Right atrium auricular region (tissue), 2 donors: ENCODE results near the gene FOXP1. TPM values are rescaled to one million over a fixed set of nuclear protein-coding genes. Genes with fewer than 3 reads are reported as not detected.

Experiments
- DNase-seq: peaks from one replicate; pipeline ENCODE4 v3.0.0-alpha.2; 2019; ENCODE audit warnings: low spot score
- H3K27ac ChIP-seq, 2 donors: fragments of 200-600 bp; sonication (generic); 1 replicate in 1 of 2; 2 replicates in 1 of 2; pipeline ENCODE4 v1.5.1; 2016 to 2019
- H3K27me3 ChIP-seq, 2 donors: fragments of 200-600 bp; sonication (generic); one replicate each; pipeline versions ENCODE4 v1.5.1 to v1.6.0; 2017 to 2019
- H3K36me3 ChIP-seq: fragments of 200-600 bp; sonication (generic); one replicate; pipeline ENCODE4 v1.5.1; 2016
- H3K4me1 ChIP-seq, 2 donors: fragments of 200-600 bp; sonication (generic); one replicate each; pipeline versions ENCODE4 v1.5.1 to v1.6.0; 2017 to 2019
- H3K4me3 ChIP-seq, 2 donors: fragments of 200-600 bp; sonication (generic); 1 replicate in 1 of 2; 2 replicates in 1 of 2; pipeline ENCODE4 v1.5.1; 2017 to 2019; ENCODE audit warnings: mild to moderate bottlenecking in 1 of 2, moderate library complexity in 1 of 2
- H3K9me3 ChIP-seq, 2 donors: fragments of 200-600 bp; sonication (generic); one replicate each; pipeline ENCODE4 v1.5.1; 2019
- total RNA-seq, 2 donors: library from RNA; depleted of rRNA; stranded (reverse); fragments of >200 nt; gene quantifications; one replicate each; pipeline ENCODE4 v1.1.0, GENCODE V29; 2016
- TF ChIP-seq, protein P1 (sequence below), 2 donors: fragments of 200-600 bp; sonication (generic); IDR thresholded peaks; one replicate each; pipeline ENCODE4 v1.5.1; 2019; ENCODE audit warnings: antibody characterized with exemption in 2 of 2

The FOXP1 gene
- total RNA-seq = 10 to 100 TPM; 39.2 to 59.0 TPM

DNA sequence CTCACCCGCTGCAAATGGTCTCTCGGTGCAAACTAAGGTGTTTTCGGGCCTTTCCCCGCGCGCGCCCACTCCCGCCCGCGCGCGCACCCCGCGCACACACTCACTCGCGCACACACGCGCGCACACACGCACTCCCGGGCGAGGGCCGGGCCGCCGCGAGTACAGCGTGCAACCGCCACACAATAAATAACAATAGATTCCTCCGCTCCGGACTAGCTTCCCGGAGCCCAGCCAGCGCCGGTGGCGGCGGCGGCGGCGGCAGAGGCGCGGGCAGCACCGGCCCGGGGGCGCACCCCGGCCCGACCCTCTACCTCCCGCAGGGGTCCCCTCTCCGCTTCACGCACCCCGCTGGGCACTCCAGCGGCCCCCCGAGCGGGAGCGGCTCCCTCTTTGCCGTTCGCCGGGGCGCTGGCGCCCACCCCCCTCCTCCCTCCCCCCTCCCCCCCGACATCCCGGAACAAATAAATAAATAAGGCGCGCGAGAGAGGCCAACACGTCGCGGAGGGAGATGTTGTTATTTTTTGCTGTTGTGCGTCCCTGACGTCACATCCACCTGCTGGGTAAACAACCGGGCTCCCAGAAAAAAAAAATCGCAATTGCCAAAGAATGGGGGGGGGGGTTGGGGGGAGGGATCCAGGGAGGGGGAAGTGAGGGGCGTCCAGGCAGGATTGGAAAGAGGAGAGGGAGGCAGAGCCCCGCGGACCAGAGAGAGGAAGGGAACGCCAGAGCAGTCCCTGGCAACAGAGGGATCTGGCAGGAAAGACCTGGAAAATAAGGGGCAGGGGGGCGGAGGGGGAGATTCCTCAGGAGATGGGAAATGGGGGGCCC lies at the start of gene FOXP1:
Gene FOXP1, minus strand, starts transcription at position 163 of the 828 bp plus-strand sequence. CDS start 385,347 bp downstream, outside the sequence.
- H3K4me3 ChIP-seq = peak within 1 kb of the TSS; percentile 77 to 87
- peak within 1 kb of the TSS; percentile 97 to 98 for H3K27ac ChIP-seq
- no peaks in the 10 kb centered on the region for H3K27me3 ChIP-seq
- H3K36me3 ChIP-seq = no peaks in the 10 kb centered on the region
- peaks cover 0 to 36% of the 10 kb centered on the region in 2 donors for H3K4me1 ChIP-seq
- no peaks in the 10 kb centered on the region for H3K9me3 ChIP-seq
- DNase-seq = peak; percentile 78
- TF ChIP-seq, protein P1, sequence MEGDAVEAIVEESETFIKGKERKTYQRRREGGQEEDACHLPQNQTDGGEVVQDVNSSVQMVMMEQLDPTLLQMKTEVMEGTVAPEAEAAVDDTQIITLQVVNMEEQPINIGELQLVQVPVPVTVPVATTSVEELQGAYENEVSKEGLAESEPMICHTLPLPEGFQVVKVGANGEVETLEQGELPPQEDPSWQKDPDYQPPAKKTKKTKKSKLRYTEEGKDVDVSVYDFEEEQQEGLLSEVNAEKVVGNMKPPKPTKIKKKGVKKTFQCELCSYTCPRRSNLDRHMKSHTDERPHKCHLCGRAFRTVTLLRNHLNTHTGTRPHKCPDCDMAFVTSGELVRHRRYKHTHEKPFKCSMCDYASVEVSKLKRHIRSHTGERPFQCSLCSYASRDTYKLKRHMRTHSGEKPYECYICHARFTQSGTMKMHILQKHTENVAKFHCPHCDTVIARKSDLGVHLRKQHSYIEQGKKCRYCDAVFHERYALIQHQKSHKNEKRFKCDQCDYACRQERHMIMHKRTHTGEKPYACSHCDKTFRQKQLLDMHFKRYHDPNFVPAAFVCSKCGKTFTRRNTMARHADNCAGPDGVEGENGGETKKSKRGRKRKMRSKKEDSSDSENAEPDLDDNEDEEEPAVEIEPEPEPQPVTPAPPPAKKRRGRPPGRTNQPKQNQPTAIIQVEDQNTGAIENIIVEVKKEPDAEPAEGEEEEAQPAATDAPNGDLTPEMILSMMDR (IDR thresholded peaks at IDR 0.05) = no peak

DNA sequence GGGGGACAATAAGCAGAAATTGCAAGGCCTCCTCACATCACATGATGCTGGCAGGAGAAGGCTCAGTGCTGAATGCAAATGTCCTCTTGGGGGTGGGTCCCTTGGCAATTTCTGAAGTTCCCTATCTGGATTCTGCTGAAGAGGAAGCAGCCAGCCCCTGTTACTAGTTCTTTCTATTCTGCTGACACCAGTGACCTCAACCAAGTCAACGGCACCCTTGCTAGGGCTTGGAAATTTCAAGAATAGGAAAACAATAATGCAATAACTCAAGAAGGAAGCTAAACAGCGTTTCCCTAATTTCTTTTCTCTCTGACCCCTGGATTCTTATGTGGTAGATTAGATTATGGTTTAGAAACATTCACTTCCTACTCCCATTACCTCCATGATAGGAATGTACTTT lies 46.2 kb upstream of the FOXP1 start:
- peak; percentile 59 for DNase-seq
- H3K9me3 ChIP-seq = no peaks in the 10 kb centered on the region
- H3K36me3 ChIP-seq = no peaks in the 10 kb centered on the region
- H3K27me3 ChIP-seq = no peaks in the 10 kb centered on the region
- no peak overlapping the region for H3K4me3 ChIP-seq
- no peak overlapping the region for H3K27ac ChIP-seq
- no peaks in the 10 kb centered on the region for H3K4me1 ChIP-seq
- TF ChIP-seq, protein P1 (IDR thresholded peaks at IDR 0.05) = no peak

DNA sequence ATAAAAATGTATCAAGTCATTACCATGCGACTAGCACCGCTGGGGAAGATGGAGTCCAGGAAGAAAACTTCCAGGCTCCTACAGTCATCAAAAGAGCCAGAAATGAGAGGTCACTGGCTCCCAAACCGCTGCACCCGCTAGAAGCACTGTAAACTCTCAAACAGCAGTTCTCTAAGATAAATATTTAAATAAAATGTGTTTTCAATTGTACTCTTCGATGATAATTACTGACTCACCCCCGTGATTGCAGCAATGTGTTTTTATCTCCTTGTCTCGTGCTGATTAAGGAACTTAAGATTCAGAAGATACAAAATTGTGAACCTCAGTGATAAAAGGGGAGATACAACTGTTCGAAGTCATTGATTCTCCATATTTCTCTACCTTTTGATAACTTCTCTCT lies 45.8 kb upstream of the FOXP1 start:
- Histone ChIP-seq H3K27ac (no peak overlapping the region), H3K4me3 (no peak overlapping the region), H3K4me1 (no peaks in the 10 kb centered on the region), H3K9me3 (no peaks in the 10 kb centered on the region), H3K27me3 (no peaks in the 10 kb centered on the region), H3K36me3 (no peaks in the 10 kb centered on the region)
- DNase-seq = peak; percentile 21
- TF ChIP-seq, protein P1 (IDR thresholded peaks at IDR 0.05) = no peak

DNA sequence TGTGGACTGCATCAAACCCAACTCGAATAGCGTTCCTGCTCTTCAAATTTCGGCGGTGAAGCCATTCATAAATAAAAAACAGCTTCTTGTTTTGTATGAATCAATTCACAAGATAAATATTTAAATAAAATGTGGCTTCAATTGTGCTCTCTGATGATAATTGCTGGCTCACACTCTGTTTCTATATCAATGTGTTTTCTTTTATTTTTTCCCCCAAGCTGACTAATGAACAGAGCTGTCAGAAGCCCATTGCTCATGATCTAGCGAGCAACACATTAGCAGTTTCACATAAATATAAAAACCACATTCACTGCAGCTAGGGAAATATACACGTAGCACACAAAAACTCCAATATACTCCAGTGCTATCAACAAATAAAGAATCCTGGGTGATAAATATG lies 45.0 kb upstream of the FOXP1 start:
- no peak for DNase-seq
- Histone ChIP-seq H3K27ac (no peak overlapping the region), H3K9me3 (no peaks in the 10 kb centered on the region), H3K4me1 (no peaks in the 10 kb centered on the region), H3K4me3 (no peak overlapping the region), H3K36me3 (no peaks in the 10 kb centered on the region), H3K27me3 (no peaks in the 10 kb centered on the region)
- TF ChIP-seq, protein P1 (IDR thresholded peaks at IDR 0.05) = no peak

DNA sequence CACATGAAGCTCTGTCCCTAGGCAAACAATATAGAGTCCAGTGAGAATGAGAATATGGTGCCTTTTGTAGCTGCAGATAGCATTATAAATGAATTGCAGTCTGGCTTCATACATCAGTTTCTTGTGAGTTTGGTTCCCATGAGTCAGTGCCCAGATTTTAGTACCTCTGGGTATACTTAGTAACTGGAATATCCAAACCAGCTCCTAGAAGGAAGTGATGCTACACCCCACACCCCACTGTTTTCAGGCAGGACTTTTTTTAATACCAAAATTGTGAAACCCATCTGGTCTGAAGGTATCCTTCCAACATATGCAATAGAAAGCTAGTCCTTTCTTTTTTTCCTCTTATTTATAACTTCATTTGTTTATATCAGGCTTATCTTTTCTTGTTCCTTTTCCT lies 42.1 kb upstream of the FOXP1 start:
- Histone ChIP-seq H3K4me3 (no peak overlapping the region), H3K4me1 (no peaks in the 10 kb centered on the region), H3K27me3 (no peaks in the 10 kb centered on the region), H3K36me3 (no peaks in the 10 kb centered on the region), H3K27ac (no peak overlapping the region), H3K9me3 (no peaks in the 10 kb centered on the region)
- TF ChIP-seq, protein P1 (IDR thresholded peaks at IDR 0.05) = no peak
- DNase-seq = no peak
